GM18508 (cell line): ENCODE data around the gene SBF2.
"Not testable (repeated sequence)": the region's sequence is repeated elsewhere in the genome, so short reads cannot be mapped to it uniquely, and the experiment has no call there.

ENCODE experiments used
- ATAC-seq: cut with Tn5 transposase; IDR thresholded peaks from one replicate; pipeline ENCODE4 v1.9.1; 2021; ENCODE audit warnings: moderate number of reproducible peaks; ENCODE audit not compliant: insufficient read depth, unreplicated experiment

SBF2 gene

GRCh38 chr11:9763301-9763700, 530.7 kb downstream of the SBF2 start:
- ATAC-seq = no peak

- no peak for ATAC-seq
Measured at GRCh38 chr11:9762531-9762930, 531.5 kb downstream of the SBF2 start.

GRCh38 chr11:9761441-9761945, 532.5 kb downstream of the SBF2 start:
- no peak for ATAC-seq

GRCh38 chr11:9760193-9760575, 533.8 kb downstream of the SBF2 start:
- no peak for ATAC-seq

GRCh38 chr11:9759519-9760192, 534.4 kb downstream of the SBF2 start:
- peak; percentile 43 for ATAC-seq

GRCh38 chr11:9758637-9759518, 535.1 kb downstream of the SBF2 start:
- ATAC-seq = no peak

- ATAC-seq = no peak
Measured at GRCh38 chr11:9757809-9758636, 536.0 kb downstream of the SBF2 start.

- ATAC-seq = no peak
Measured at GRCh38 chr11:9756878-9757277, 537.1 kb downstream of the SBF2 start.

- ATAC-seq = no peak
Measured at GRCh38 chr11:9756461-9756860, 537.6 kb downstream of the SBF2 start.

GRCh38 chr11:9755561-9756185, 538.3 kb downstream of the SBF2 start:
- ATAC-seq = no peak

GRCh38 chr11:9754010-9754471, 540.0 kb downstream of the SBF2 start:
- no peak for ATAC-seq

GRCh38 chr11:9753021-9753420, 541.0 kb downstream of the SBF2 start:
- ATAC-seq = no peak

GRCh38 chr11:9752091-9752490, 541.9 kb downstream of the SBF2 start:
- ATAC-seq = no peak

GRCh38 chr11:9750551-9750950, 543.5 kb downstream of the SBF2 start:
- no peak for ATAC-seq

- ATAC-seq = peak; percentile 35
Measured at GRCh38 chr11:9748361-9748970, 545.6 kb downstream of the SBF2 start.

GRCh38 chr11:9747828-9748227, 546.2 kb downstream of the SBF2 start:
- no peak for ATAC-seq

GRCh38 chr11:9747229-9747628, 546.8 kb downstream of the SBF2 start:
- no peak for ATAC-seq

- ATAC-seq = no peak
Measured at GRCh38 chr11:9745411-9746211, 548.4 kb downstream of the SBF2 start.

GRCh38 chr11:9743512-9743911, 550.5 kb downstream of the SBF2 start:
- not testable (repeated sequence) for ATAC-seq
